ENCODE measurements around the gene UBE2L5.

GRCh38 chr13:30410705-30411125, 11.6 kb upstream of the UBE2L5 start:
- TF ChIP-seq EZH2phosphoT487 (IDR thresholded peaks at IDR 0.05; ENCODE audit: borderline replicate concordance, low read depth, low read length), result no peak
- no peak for TF ChIP-seq CTCF (conservative IDR thresholded peaks at IDR 0.05; ENCODE audit: low read length)

All from OCI-LY7 (cell line).